Stimulated activated naive CD8-positive, alpha-beta T cell treated with anti-CD3 and anti-CD28 coated beads, Interleukin-15, Interleukin-2, amounts not matched to agents 100 ng/mL and 50 ng/mL, for 24 hours (primary cell): ENCODE measurements around the gene HSP90B1.

Source experiments
- H3K27ac Mint-ChIP-seq: one replicate; pipeline ENCODE4 v1.8.0; 2021; ENCODE audit warnings: mild to moderate bottlenecking, mixed read lengths
- H3K27me3 Mint-ChIP-seq: one replicate; pipeline ENCODE4 v1.8.0; 2021; ENCODE audit warnings: mixed read lengths
- H3K36me3 Mint-ChIP-seq: one replicate; pipeline ENCODE4 v1.8.0; 2021; ENCODE audit warnings: low read depth, mixed read lengths
- H3K4me1 Mint-ChIP-seq: one replicate; pipeline ENCODE4 v1.8.0; 2021; ENCODE audit warnings: low read depth, mixed read lengths
- H3K4me3 Mint-ChIP-seq: one replicate; pipeline ENCODE4 v1.8.0; 2021; ENCODE audit warnings: mild to moderate bottlenecking, mixed read lengths
- H3K9me3 Mint-ChIP-seq: one replicate; pipeline ENCODE4 v1.8.0; 2021; ENCODE audit warnings: mixed read lengths

Gene HSP90B1

GRCh38 chr12:103930034-103930786, at the start of gene HSP90B1:
Gene HSP90B1, plus strand, starts transcription at chr12:103930410. Its CDS starts 106 bp downstream, at chr12:103930516.
- H3K27ac Mint-ChIP-seq: peak within 1 kb of the TSS; percentile 100
- peaks cover 52% of the 10 kb centered on the region for H3K36me3 Mint-ChIP-seq
- peaks cover 84% of the 10 kb centered on the region for H3K4me1 Mint-ChIP-seq
- peak within 1 kb of the TSS; percentile 93 for H3K4me3 Mint-ChIP-seq
- no peaks in the 10 kb centered on the region for H3K9me3 Mint-ChIP-seq
- peaks cover 4% of the 10 kb centered on the region for H3K27me3 Mint-ChIP-seq

GRCh38 chr12:103881261-103881660, 48.9 kb upstream of the HSP90B1 start:
- peak overlapping the region; percentile 5 for H3K27ac Mint-ChIP-seq
- no peaks in the 10 kb centered on the region for H3K9me3 Mint-ChIP-seq
- H3K4me1 Mint-ChIP-seq: peaks cover 44% of the 10 kb centered on the region
- no peaks in the 10 kb centered on the region for H3K36me3 Mint-ChIP-seq
- no peak overlapping the region for H3K4me3 Mint-ChIP-seq
- no peaks in the 10 kb centered on the region for H3K27me3 Mint-ChIP-seq

- no peaks in the 10 kb centered on the region for H3K27me3 Mint-ChIP-seq
- no peaks in the 10 kb centered on the region for H3K9me3 Mint-ChIP-seq
- H3K4me3 Mint-ChIP-seq: no peak overlapping the region
- H3K4me1 Mint-ChIP-seq: peaks cover 40% of the 10 kb centered on the region
- H3K27ac Mint-ChIP-seq: peak overlapping the region; percentile 38
- no peaks in the 10 kb centered on the region for H3K36me3 Mint-ChIP-seq
Measured at GRCh38 chr12:103882861-103883596, 47.2 kb upstream of the HSP90B1 start.

GRCh38 chr12:103883908-103884307, 46.3 kb upstream of the HSP90B1 start:
- Mint-ChIP-seq H3K27me3 (no peaks in the 10 kb centered on the region), H3K36me3 (no peaks in the 10 kb centered on the region), H3K4me1 (peaks cover 32% of the 10 kb centered on the region), H3K27ac (no peak overlapping the region), H3K4me3 (no peak overlapping the region), H3K9me3 (no peaks in the 10 kb centered on the region)

- H3K27ac Mint-ChIP-seq: peak overlapping the region; percentile 19
- H3K4me3 Mint-ChIP-seq: no peak overlapping the region
- H3K9me3 Mint-ChIP-seq: no peaks in the 10 kb centered on the region
- H3K27me3 Mint-ChIP-seq: no peaks in the 10 kb centered on the region
- H3K36me3 Mint-ChIP-seq: no peaks in the 10 kb centered on the region
- H3K4me1 Mint-ChIP-seq: peaks cover 28% of the 10 kb centered on the region
Measured at GRCh38 chr12:103884316-103884715, 45.9 kb upstream of the HSP90B1 start.

GRCh38 chr12:103886195-103886797, 43.9 kb upstream of the HSP90B1 start:
- H3K27me3 Mint-ChIP-seq: no peaks in the 10 kb centered on the region
- peaks cover 9% of the 10 kb centered on the region for H3K4me1 Mint-ChIP-seq
- no peak overlapping the region for H3K27ac Mint-ChIP-seq
- H3K36me3 Mint-ChIP-seq: no peaks in the 10 kb centered on the region
- H3K9me3 Mint-ChIP-seq: no peaks in the 10 kb centered on the region
- no peak overlapping the region for H3K4me3 Mint-ChIP-seq

- H3K4me3 Mint-ChIP-seq: no peak overlapping the region
Measured at GRCh38 chr12:103887738-103888137, 42.5 kb upstream of the HSP90B1 start.

GRCh38 chr12:103897316-103897715, 32.9 kb upstream of the HSP90B1 start:
- Mint-ChIP-seq H3K27ac (no peak overlapping the region), H3K4me3 (no peak overlapping the region), H3K27me3 (no peaks in the 10 kb centered on the region)

More at GRCh38 chr12:103887738-103888137, 42.5 kb upstream of the HSP90B1 start:
- Mint-ChIP-seq H3K36me3 (no peaks in the 10 kb centered on the region), H3K9me3 (no peaks in the 10 kb centered on the region), H3K27ac (no peak overlapping the region), H3K4me1 (peaks cover 6% of the 10 kb centered on the region), H3K27me3 (no peaks in the 10 kb centered on the region)

GRCh38 chr12:103901518-103902173, 28.6 kb upstream of the HSP90B1 start:
- Mint-ChIP-seq H3K4me3 (peak overlapping the region; percentile 38), H3K4me1 (peaks cover 59% of the 10 kb centered on the region), H3K36me3 (no peaks in the 10 kb centered on the region)

More at GRCh38 chr12:103897316-103897715, 32.9 kb upstream of the HSP90B1 start:
- H3K9me3 Mint-ChIP-seq: no peaks in the 10 kb centered on the region
- no peaks in the 10 kb centered on the region for H3K36me3 Mint-ChIP-seq
- H3K4me1 Mint-ChIP-seq: peaks cover 24% of the 10 kb centered on the region

GRCh38 chr12:103903993-103904392, 26.2 kb upstream of the HSP90B1 start:
- H3K9me3 Mint-ChIP-seq: no peaks in the 10 kb centered on the region
- no peaks in the 10 kb centered on the region for H3K27me3 Mint-ChIP-seq
- H3K4me1 Mint-ChIP-seq: peaks cover 66% of the 10 kb centered on the region
- H3K4me3 Mint-ChIP-seq: no peak overlapping the region
- H3K36me3 Mint-ChIP-seq: no peaks in the 10 kb centered on the region
- no peak overlapping the region for H3K27ac Mint-ChIP-seq

More at GRCh38 chr12:103901518-103902173, 28.6 kb upstream of the HSP90B1 start:
- Mint-ChIP-seq H3K9me3 (no peaks in the 10 kb centered on the region), H3K27me3 (no peaks in the 10 kb centered on the region), H3K27ac (peak overlapping the region; percentile 6)

- Mint-ChIP-seq H3K36me3 (no peaks in the 10 kb centered on the region), H3K27ac (peak overlapping the region; percentile 88), H3K4me1 (peaks cover 60% of the 10 kb centered on the region), H3K4me3 (no peak overlapping the region), H3K9me3 (no peaks in the 10 kb centered on the region), H3K27me3 (no peaks in the 10 kb centered on the region)
Measured at GRCh38 chr12:103905730-103906349, 24.4 kb upstream of the HSP90B1 start.

- H3K36me3 Mint-ChIP-seq: no peaks in the 10 kb centered on the region
- no peaks in the 10 kb centered on the region for H3K9me3 Mint-ChIP-seq
Measured at GRCh38 chr12:103908246-103908541, 22.0 kb upstream of the HSP90B1 start.

GRCh38 chr12:103908877-103909276, 21.3 kb upstream of the HSP90B1 start:
- no peak overlapping the region for H3K4me3 Mint-ChIP-seq
- no peaks in the 10 kb centered on the region for H3K27me3 Mint-ChIP-seq
- no peak overlapping the region for H3K27ac Mint-ChIP-seq
- peaks cover 34% of the 10 kb centered on the region for H3K4me1 Mint-ChIP-seq
- H3K36me3 Mint-ChIP-seq: no peaks in the 10 kb centered on the region
- H3K9me3 Mint-ChIP-seq: no peaks in the 10 kb centered on the region

More at GRCh38 chr12:103908246-103908541, 22.0 kb upstream of the HSP90B1 start:
- no peak overlapping the region for H3K4me3 Mint-ChIP-seq
- no peaks in the 10 kb centered on the region for H3K27me3 Mint-ChIP-seq
- H3K27ac Mint-ChIP-seq: no peak overlapping the region
- peaks cover 40% of the 10 kb centered on the region for H3K4me1 Mint-ChIP-seq

- no peaks in the 10 kb centered on the region for H3K9me3 Mint-ChIP-seq
- H3K4me3 Mint-ChIP-seq: no peak overlapping the region
- H3K27ac Mint-ChIP-seq: no peak overlapping the region
Measured at GRCh38 chr12:103909811-103910210, 20.4 kb upstream of the HSP90B1 start.

More at GRCh38 chr12:103909811-103910210, 20.4 kb upstream of the HSP90B1 start:
- Mint-ChIP-seq H3K36me3 (no peaks in the 10 kb centered on the region), H3K4me1 (peaks cover 24% of the 10 kb centered on the region), H3K27me3 (no peaks in the 10 kb centered on the region)
